Left lung (tissue), 10 donors: ENCODE data around the gene TAOK1. TPM values are rescaled to one million over a fixed set of nuclear protein-coding genes. Genes with fewer than 3 reads are reported as not detected.

ENCODE experiments used
- ATAC-seq: fragments of 200-7000 bp; cut with Tn5 transposase; one replicate; pipeline ENCODE4 v1.9.1; 2020; ENCODE audit warnings: moderate library complexity
- DNase-seq, 4 donors: peaks; one replicate each; pipeline ENCODE4 v3.0.0-alpha.2; 2013 to 2020
- H3K27ac ChIP-seq, 2 donors: fragments of 200-600 bp; sonication (generic) in 1 of 2; one replicate each; pipeline versions ENCODE4 v1.5.0 to v1.8.0; 2020 to 2021
- H3K27me3 ChIP-seq, 2 donors: fragments of 200-600 bp; sonication (generic) in 1 of 2; one replicate each; pipeline versions ENCODE4 v1.5.0 to v1.8.0; 2020 to 2021
- H3K36me3 ChIP-seq, 2 donors: fragments of 200-600 bp; sonication (generic) in 1 of 2; one replicate each; pipeline versions ENCODE4 v1.5.0 to v1.8.0; 2020 to 2021
- H3K4me1 ChIP-seq, 2 donors: fragments of 200-600 bp; one replicate each; pipeline ENCODE4 v1.8.0; 2021
- H3K4me3 ChIP-seq, 2 donors: fragments of 200-600 bp; sonication (generic) in 1 of 2; one replicate each; pipeline versions ENCODE4 v1.5.0 to v1.8.0; 2020 to 2021; ENCODE audit warnings: mild to moderate bottlenecking in 1 of 2
- H3K9me3 ChIP-seq, 2 donors: fragments of 200-600 bp; sonication (generic) in 1 of 2; one replicate each; pipeline versions ENCODE4 v1.5.0 to v1.8.0; 2020 to 2021
- intact Hi-C, 2 donors: fragments of 100-400 bp; cut with DNase I; formaldehyde crosslinking; loops; one replicate each; pipeline versions ENCODE4 v1.11.2 to v1.14.2; 2022
- polyA plus RNA-seq, 6 donors: library from polyadenylated mRNA; unstranded; fragments of 120-200 nt; gene quantifications; one replicate each; pipeline ENCODE4 v1.2.1, GENCODE V29; 2013; ENCODE audit not compliant: insufficient read length in 6 of 6
- total RNA-seq, 2 donors: library from RNA; stranded (reverse); fragmentation: NEBNext Ultra II Directional; extraction: Animal tissue kit (Norgen Biotek cat#: 25700); gene quantifications; one replicate each; pipeline ENCODE4 v1.2.1, GENCODE V29; 2021
- TF ChIP-seq, protein P1 (sequence below), 2 donors: fragments of 200-600 bp; sonication (generic) in 1 of 2; IDR thresholded peaks; one replicate each; pipeline versions ENCODE4 v1.5.0 to v1.8.0; 2021; ENCODE audit warnings: antibody characterized with exemption in 2 of 2
- donor health status: DM: no; HTN: yes; CAD: no.
- donor health status: DM: no; HTN: no; CAD: no.

Gene TAOK1
- total and polyA plus RNA-seq, 8 donors = 43.4 to 66.0 (median 46.3) TPM

DNA sequence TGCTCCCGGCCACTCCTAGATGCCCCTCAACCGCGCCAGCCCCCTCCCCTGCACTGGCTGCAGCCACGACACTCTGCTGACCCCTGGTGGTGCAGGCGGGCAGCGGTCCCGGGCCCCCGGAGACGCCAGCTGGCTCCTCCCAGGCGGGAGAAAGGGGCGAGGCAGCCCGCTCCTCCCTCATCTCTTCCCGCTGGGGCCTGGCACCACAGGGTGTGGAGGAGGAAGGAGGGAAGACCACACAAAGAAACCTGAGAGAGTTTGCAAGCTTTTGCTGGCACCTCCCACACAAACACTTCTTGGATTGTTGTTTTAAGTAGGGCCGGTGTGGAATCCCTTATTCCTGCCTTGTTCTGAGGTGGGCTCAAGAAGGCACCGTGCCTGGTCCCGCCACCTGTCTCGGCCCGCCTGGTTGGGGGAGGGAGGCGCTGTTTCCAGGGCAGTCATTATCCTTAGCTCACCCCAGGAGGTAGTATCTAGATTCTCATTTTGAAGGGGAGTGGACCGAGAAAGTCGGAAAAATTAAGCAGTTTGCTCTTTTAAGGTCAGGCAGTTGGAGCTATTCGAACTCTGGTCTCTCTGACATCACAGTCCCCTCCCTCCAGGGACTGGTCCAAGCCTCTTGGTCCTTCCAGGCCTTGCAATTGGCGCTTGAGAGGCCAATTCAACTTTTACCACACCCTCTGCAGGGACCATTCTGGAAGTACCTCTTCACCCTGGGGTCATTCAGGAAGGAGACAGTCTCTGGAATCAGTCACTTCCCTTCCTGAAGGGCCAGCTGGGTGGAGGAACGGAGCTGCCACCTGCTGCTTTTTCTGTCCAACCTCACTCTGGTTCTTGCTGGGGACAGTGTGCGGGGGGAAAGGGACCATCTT lies 201.8 kb downstream of the TAOK1 start:
- Histone ChIP-seq H3K27me3 (peaks cover 0 to 46% of the 10 kb centered on the region in 2 donors), H3K36me3 (no peaks in the 10 kb centered on the region), H3K4me3 (peak overlapping the region; percentile 44 to 52), H3K4me1 (peaks cover 40 to 63% of the 10 kb centered on the region in 2 donors), H3K27ac (peak overlapping the region; percentile 73 to 80), H3K9me3 (no peaks in the 10 kb centered on the region)
- DNase-seq = peak; percentile 84 to 96 (median 92)
- TF ChIP-seq, protein P1, sequence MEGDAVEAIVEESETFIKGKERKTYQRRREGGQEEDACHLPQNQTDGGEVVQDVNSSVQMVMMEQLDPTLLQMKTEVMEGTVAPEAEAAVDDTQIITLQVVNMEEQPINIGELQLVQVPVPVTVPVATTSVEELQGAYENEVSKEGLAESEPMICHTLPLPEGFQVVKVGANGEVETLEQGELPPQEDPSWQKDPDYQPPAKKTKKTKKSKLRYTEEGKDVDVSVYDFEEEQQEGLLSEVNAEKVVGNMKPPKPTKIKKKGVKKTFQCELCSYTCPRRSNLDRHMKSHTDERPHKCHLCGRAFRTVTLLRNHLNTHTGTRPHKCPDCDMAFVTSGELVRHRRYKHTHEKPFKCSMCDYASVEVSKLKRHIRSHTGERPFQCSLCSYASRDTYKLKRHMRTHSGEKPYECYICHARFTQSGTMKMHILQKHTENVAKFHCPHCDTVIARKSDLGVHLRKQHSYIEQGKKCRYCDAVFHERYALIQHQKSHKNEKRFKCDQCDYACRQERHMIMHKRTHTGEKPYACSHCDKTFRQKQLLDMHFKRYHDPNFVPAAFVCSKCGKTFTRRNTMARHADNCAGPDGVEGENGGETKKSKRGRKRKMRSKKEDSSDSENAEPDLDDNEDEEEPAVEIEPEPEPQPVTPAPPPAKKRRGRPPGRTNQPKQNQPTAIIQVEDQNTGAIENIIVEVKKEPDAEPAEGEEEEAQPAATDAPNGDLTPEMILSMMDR (IDR thresholded peaks at IDR 0.05) = peak; percentile 94 to 98
- peak; percentile 84 for ATAC-seq
- intact Hi-C loops = no loop called here

GRCh38 chr17:29592850-29593551 lies 202.8 kb downstream of the TAOK1 start, which contains the start of gene ANKRD13B:
Gene ANKRD13B, plus strand, starts transcription at chr17:29593132. Its CDS starts 490 bp downstream, at chr17:29593622.
- H3K36me3 ChIP-seq = no peaks in the 10 kb centered on the region
- peaks cover 0 to 46% of the 10 kb centered on the region in 2 donors for H3K27me3 ChIP-seq
- TF ChIP-seq, protein P1 (IDR thresholded peaks at IDR 0.05) = no peak
- H3K27ac ChIP-seq = peak within 1 kb of the TSS; percentile 73 to 80
- no peak for DNase-seq
- H3K9me3 ChIP-seq = no peaks in the 10 kb centered on the region
- intact Hi-C loops = no loop called here
- ATAC-seq = peak; percentile 2
- peak within 1 kb of the TSS; percentile 53 to 68 for H3K4me3 ChIP-seq
- peaks cover 33 to 53% of the 10 kb centered on the region in 2 donors for H3K4me1 ChIP-seq

- intact Hi-C loops = no loop called here
- Histone ChIP-seq H3K4me3 (peak overlapping the region; percentile 53 to 68), H3K27ac (no peak overlapping the region), H3K27me3 (peaks cover 0 to 46% of the 10 kb centered on the region in 2 donors), H3K36me3 (no peaks in the 10 kb centered on the region), H3K4me1 (peaks cover 28 to 44% of the 10 kb centered on the region in 2 donors), H3K9me3 (no peaks in the 10 kb centered on the region)
- ATAC-seq = no peak
- no peak for DNase-seq
- TF ChIP-seq, protein P1 (IDR thresholded peaks at IDR 0.05) = no peak
Observed at GRCh38 chr17:29593591-29594518, 203.7 kb downstream of the TAOK1 start.

GRCh38 chr17:29594519-29595090 lies 204.4 kb downstream of the TAOK1 start:
- intact Hi-C loops = no loop called here
- Histone ChIP-seq H3K27me3 (peaks cover 0 to 46% of the 10 kb centered on the region in 2 donors), H3K4me3 (no peak overlapping the region), H3K4me1 (peaks cover 28 to 44% of the 10 kb centered on the region in 2 donors), H3K36me3 (no peaks in the 10 kb centered on the region), H3K27ac (no peak overlapping the region), H3K9me3 (no peaks in the 10 kb centered on the region)
- DNase-seq (no peak), ATAC-seq (no peak)
- TF ChIP-seq, protein P1 (IDR thresholded peaks at IDR 0.05) = no peak
